ENCODE data around the gene PLPPR3. TPM values are rescaled to one million over a fixed set of nuclear protein-coding genes. Genes with fewer than 3 reads are reported as not detected.
A peak's percentile ranks its signal among the peaks of the same experiment; 100 is the strongest.

Gene PLPPR3
- total and polyA plus RNA-seq, 9 of the 15 experiments (the other 6 are each of a cell fraction or from before 2014, with no cell fraction given): 0.01 to 48.2 (median 8.6) TPM

DNA sequence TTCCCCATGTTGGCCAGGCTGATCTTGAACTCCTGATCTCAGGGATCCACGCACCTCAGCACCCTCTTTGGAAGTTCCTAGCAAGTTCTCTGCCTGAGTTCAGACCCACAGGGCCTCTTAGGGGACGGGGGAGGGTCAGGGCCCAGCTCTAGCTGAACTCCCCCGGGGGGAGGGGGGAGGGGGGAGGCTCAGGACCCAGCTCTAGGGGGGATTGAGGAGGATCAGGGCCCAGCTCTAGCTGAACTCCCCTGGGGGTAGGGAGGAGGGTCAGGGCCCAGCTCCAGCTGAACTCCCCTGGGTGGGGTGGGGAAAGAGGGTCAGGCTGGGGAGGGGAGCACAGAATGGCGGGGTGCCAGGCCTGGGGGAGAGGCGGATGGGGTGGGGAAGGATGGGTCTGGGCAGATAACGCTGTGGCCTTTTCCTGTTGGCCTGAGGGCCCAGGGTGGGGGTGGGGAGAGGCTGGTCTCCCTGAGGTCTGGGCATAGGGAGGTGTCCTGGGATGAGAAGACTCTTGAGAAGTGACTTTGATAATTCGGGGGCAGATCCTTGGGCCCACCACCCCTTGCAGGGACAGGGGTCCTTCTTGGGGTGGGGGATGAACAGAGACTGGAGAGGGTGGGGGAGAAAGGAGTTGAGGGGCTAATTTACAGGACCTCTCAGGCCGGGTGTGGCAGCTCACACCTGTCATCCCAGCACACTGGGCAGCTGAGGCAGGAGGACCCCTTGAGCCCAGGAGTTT is 30.0 kb downstream of the PLPPR3 start (continued):
- TF ChIP-seq TFAM (CRISPR knock-in tag; conservative IDR thresholded peaks at IDR 0.05): no peak
- no peak for TF ChIP-seq HIVEP1 (CRISPR knock-in tag; IDR thresholded peaks at IDR 0.05)
- no peak for TF ChIP-seq SPI1 (IDR thresholded peaks at IDR 0.05; ENCODE audit: borderline replicate concordance, low read depth, low read length)
- TF ChIP-seq ZNF212 (CRISPR knock-in tag; IDR thresholded peaks at IDR 0.05): no peak
- no peak for TF ChIP-seq NFIX (CRISPR knock-in tag; IDR thresholded peaks at IDR 0.05; ENCODE audit: low read depth)
- no peak for TF ChIP-seq SETDB1 (IDR thresholded peaks at IDR 0.05; ENCODE audit: low read length)
- no peak for TF ChIP-seq HMG20B (CRISPR knock-in tag; IDR thresholded peaks at IDR 0.05)
- TF ChIP-seq MNT (conservative IDR thresholded peaks at IDR 0.05): peak in 1 of 2 experiments; percentile 43; a peak in 1 of 4 replicates
- no peak for TF ChIP-seq TCF7 (IDR thresholded peaks at IDR 0.05; ENCODE audit: borderline replicate concordance)
- no peak for TF ChIP-seq LCOR (CRISPR knock-in tag; IDR thresholded peaks at IDR 0.05)
- TF ChIP-seq NUFIP1 (IDR thresholded peaks at IDR 0.05; ENCODE audit: partially characterized antibody): no peak
- no peak for TF ChIP-seq ZNF696 (CRISPR knock-in tag; conservative IDR thresholded peaks at IDR 0.05)
- no peak for TF ChIP-seq CHCHD3 (CRISPR knock-in tag; IDR thresholded peaks at IDR 0.05)
- peak; percentile 65 for TF ChIP-seq POLR2AphosphoS5 (IDR thresholded peaks at IDR 0.05; ENCODE audit: control insufficient read depth, insufficient read depth, low read depth, low read length)
- TF ChIP-seq SRSF9 (IDR thresholded peaks at IDR 0.05; ENCODE audit: borderline replicate concordance, low read depth, low read length): no peak
- TF ChIP-seq MIER1 (IDR thresholded peaks at IDR 0.05; ENCODE audit: low read depth): no peak
- no peak for TF ChIP-seq MTF1 (CRISPR knock-in tag; IDR thresholded peaks at IDR 0.05; ENCODE audit: borderline replicate concordance)
- TF ChIP-seq FOS (IDR thresholded peaks at IDR 0.05; ENCODE audit: extremely low read depth, insufficient read length): no peak
- no peak for TF ChIP-seq ZNF431 (CRISPR knock-in tag; IDR thresholded peaks at IDR 0.05)
- TF ChIP-seq TEAD2 (tag; IDR thresholded peaks at IDR 0.05): no peak
- peak; percentile 75 for TF ChIP-seq KLF16 (IDR thresholded peaks at IDR 0.05)
- TF ChIP-seq ZNF79 (CRISPR knock-in tag; IDR thresholded peaks at IDR 0.05; ENCODE audit: low read depth): no peak
- TF ChIP-seq MYNN (IDR thresholded peaks at IDR 0.05): peak; percentile 85
- no peak for TF ChIP-seq MYNN (CRISPR knock-in tag; IDR thresholded peaks at IDR 0.05)
- TF ChIP-seq ZNF347 (CRISPR knock-in tag; IDR thresholded peaks at IDR 0.05; ENCODE audit: low read depth): no peak
- TF ChIP-seq POLR2H (tag; IDR thresholded peaks at IDR 0.05; ENCODE audit: low read depth): 0 out of 2 replicates have a peak, but pooled peaks have one; percentile 32
- TF ChIP-seq RBM34 (IDR thresholded peaks at IDR 0.05; ENCODE audit: borderline replicate concordance, insufficient read depth, low read length): no peak
- TF ChIP-seq ZNF408 (CRISPR knock-in tag; IDR thresholded peaks at IDR 0.05; ENCODE audit: low read depth): no peak
- TF ChIP-seq TFAP4 (CRISPR knock-in tag; IDR thresholded peaks at IDR 0.05; ENCODE audit: borderline replicate concordance): peak; percentile 66; the same call in 1 of the 2 replicates
- TF ChIP-seq C11orf30 (IDR thresholded peaks at IDR 0.05; ENCODE audit: low read depth): no peak

Measured in K562 (cell line).